Peyer's patch (tissue), 4 donors: ENCODE data around the gene SH3PXD2B.
A peak's percentile ranks its signal among the peaks of the same experiment; 100 is the strongest.

Source experiments
- CTCF ChIP-seq, 6 experiments: fragments of 450-650 bp in 4 of 6; fragments of 200-600 bp in 2 of 6; sonication (generic) in 1 of 6; IDR thresholded peaks; one replicate each; pipeline ENCODE4 v1.5.1; 2017 to 2019; ENCODE audit warnings: antibody characterized with exemption in 6 of 6, mild to moderate bottlenecking in 3 of 6, moderate library complexity in 1 of 6
- POLR2A ChIP-seq, 2 donors: fragments of 450-650 bp; IDR thresholded peaks; one replicate each; pipeline ENCODE4 v1.5.1; 2017; ENCODE audit warnings: antibody characterized with exemption in 2 of 2, mild to moderate bottlenecking in 2 of 2, moderate library complexity in 2 of 2

DNA sequence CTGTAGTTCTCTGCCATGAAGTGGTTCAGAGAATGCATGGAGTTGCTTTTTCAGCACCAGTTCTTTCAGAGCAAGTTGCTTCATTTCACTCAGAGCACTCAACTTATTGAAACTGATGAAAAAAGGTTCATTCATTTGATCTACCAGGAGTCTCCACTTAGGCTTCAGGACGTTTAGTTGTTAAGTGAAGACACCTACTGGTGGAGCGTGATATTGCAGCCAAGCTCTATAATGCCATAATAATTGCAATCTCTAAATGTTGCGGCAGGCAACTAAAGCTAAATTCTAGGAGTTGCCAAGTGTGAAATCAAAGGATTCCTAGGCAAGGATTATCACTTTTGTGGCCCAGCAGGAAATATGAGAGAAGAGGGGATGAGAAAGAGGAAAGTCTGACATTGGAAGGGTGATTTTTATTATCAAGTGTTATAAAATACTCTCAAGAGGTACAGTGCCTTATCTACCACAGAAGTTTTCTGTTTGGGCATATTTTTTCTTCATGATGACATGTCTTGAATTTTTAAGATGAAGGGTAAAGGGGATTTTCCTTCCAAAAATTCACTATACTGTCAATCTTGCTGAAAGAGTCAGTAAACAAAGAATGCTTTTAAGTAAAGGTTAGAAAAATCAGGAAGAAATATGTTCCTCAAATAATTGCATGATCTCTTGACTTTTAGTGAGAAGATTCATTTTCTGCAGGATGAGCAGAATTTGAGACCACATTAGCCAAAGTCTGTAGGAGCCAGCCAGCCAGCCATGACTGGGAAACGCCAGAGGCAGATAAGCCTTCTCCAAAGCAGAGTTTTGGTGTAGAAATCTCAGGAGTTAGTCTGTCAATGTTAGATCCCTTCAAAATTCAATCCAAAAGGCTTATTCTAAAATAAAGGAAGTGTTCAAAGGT is 83.4 kb downstream of the SH3PXD2B start:
- peak in 5 of 6 experiments; percentile 31 to 66 (median 46) for TF ChIP-seq CTCF (IDR thresholded peaks at IDR 0.05)
- TF ChIP-seq POLR2A (IDR thresholded peaks at IDR 0.05) = no peak
